Activated CD4-positive, alpha-beta T cell treated with anti-CD3 and anti-CD28 coated beads, Interleukin-2, amount 10 ng/mL, durations not matched to agents 7 days and 5 days (primary cell): ENCODE results near the gene SNED1. TPM values are rescaled to one million over a fixed set of nuclear protein-coding genes. Genes with fewer than 3 reads are reported as not detected.

ENCODE experiments used
- CTCF ChIA-PET: fragments of 350-600 bp; sonication (Branson Sonifier 250); formaldehyde crosslinking; loops from one replicate; lab custom pipeline; 2021; ENCODE audit warnings: antibody characterized with exemption; lab: Charles Lee
- POLR2A ChIA-PET: fragments of 350-600 bp; sonication (Branson Sonifier 250); formaldehyde crosslinking; loops from one replicate; lab custom pipeline; 2021; ENCODE audit warnings: antibody characterized with exemption; lab: Charles Lee
- DNase-seq: peaks from one replicate; pipeline ENCODE4 v3.0.0-alpha.2; 2020
- H3K27ac Mint-ChIP-seq: one replicate; pipeline ENCODE4 v1.8.0; 2021; ENCODE audit warnings: mild to moderate bottlenecking, moderate library complexity, mixed read lengths
- H3K27me3 Mint-ChIP-seq: one replicate; pipeline ENCODE4 v1.8.0; 2021; ENCODE audit warnings: mixed read lengths
- H3K36me3 Mint-ChIP-seq: one replicate; pipeline ENCODE4 v1.8.0; 2021; ENCODE audit warnings: low read depth, mixed read lengths
- H3K4me1 Mint-ChIP-seq: one replicate; pipeline ENCODE4 v1.8.0; 2021; ENCODE audit warnings: mixed read lengths
- H3K4me3 Mint-ChIP-seq: one replicate; pipeline ENCODE4 v1.8.0; 2021; ENCODE audit warnings: mild to moderate bottlenecking, moderate library complexity, mixed read lengths
- H3K9me3 Mint-ChIP-seq: one replicate; pipeline ENCODE4 v1.8.0; 2021; ENCODE audit warnings: mixed read lengths
- total RNA-seq, 2 experiments: library from RNA; stranded (reverse); gene quantifications; one replicate each; pipeline ENCODE4 v1.2.3, GENCODE V29; 2021

The SNED1 gene
- total RNA-seq, 2 experiments from 2014 or later = 6.1 to 8.6 TPM

DNA sequence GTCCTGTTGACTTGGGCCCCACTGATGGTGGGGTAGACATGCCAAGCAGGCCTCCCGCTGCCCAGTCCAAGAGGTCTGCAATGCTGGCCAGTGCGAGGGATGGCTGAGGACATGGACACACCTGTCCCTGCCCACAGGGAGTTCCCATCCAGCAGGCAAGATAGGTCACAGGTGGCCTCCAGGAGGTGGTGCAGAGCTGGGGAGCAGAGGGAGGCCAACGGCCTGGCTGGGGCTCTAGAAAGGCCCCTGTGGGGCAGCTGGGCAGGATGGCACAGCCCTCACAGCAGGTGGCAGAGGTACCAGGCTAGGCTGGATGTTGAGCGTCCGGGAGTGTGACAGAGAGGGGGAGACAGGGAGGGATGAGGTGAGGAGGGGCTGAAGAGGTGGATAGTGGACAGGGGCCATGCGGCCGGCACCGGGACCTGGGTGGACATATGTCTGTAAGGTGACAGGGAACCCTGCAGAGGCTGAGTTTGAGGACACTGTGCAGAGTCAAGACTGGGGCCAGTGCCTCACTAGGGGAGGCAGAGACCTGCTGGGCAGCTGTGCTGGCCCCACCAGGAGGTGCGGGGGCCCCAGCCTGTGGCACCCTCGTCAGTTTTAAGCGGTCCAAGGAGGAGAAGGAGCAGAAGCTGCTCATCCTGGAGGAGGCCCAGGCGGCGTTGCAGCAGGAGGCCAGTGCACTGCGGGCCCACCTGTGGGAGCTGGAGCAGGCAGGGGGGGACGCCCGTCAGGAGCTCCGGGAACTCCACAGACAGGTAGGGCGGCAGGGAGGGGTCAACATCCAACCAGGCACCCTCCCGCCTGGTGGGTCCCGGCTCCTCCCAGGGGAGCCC, 34.3 kb upstream of the SNED1 start:
- no peak for DNase-seq
- no peaks in the 10 kb centered on the region for H3K9me3 Mint-ChIP-seq
- CTCF ChIA-PET = no interaction called here
- H3K4me1 Mint-ChIP-seq = no peaks in the 10 kb centered on the region
- POLR2A ChIA-PET = no interaction called here
- no peak overlapping the region for H3K27ac Mint-ChIP-seq
- H3K4me3 Mint-ChIP-seq = no peak overlapping the region
- H3K27me3 Mint-ChIP-seq = no peaks in the 10 kb centered on the region
- no peaks in the 10 kb centered on the region for H3K36me3 Mint-ChIP-seq

DNA sequence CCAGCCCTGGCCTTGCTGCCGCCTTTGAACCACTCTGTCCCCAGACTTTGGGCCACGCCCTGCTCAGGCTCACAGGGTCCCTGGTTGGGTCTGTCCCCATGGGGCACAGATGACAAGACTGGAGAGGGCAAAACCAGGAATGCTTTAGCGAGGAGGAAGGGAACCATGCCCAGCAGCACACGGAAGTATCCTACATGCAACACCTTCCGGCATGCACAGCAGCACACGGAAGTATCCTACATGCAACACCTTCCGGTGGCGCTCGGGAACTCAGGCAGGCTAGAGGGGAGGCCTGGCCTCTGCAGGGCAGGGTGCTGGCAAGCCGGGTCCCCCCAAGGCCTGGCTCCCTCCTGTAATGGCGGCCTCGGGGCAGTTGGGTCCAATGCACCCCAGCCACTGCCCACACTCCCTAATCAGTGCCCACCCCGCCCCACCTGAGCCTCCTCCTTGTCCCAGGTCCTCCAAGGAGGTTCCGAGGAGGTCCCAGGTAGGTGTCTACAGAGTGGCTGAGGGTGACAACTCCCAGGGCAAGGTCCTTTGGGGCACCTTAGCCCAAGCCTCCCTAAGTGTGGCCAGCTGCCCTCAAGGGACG, 33.6 kb upstream of the SNED1 start:
- no peak overlapping the region for H3K27ac Mint-ChIP-seq
- ChIA-PET CTCF (no interaction called here), POLR2A (no interaction called here)
- no peaks in the 10 kb centered on the region for H3K9me3 Mint-ChIP-seq
- no peaks in the 10 kb centered on the region for H3K27me3 Mint-ChIP-seq
- DNase-seq = no peak
- H3K36me3 Mint-ChIP-seq = no peaks in the 10 kb centered on the region
- no peak overlapping the region for H3K4me3 Mint-ChIP-seq
- no peaks in the 10 kb centered on the region for H3K4me1 Mint-ChIP-seq

GRCh38 chr2:240965296-240965904, 33.0 kb upstream of the SNED1 start:
- no peak for DNase-seq
- Mint-ChIP-seq H3K27me3 (no peaks in the 10 kb centered on the region), H3K4me3 (no peak overlapping the region), H3K4me1 (peaks cover 3% of the 10 kb centered on the region), H3K36me3 (no peaks in the 10 kb centered on the region), H3K9me3 (no peaks in the 10 kb centered on the region), H3K27ac (no peak overlapping the region)
- ChIA-PET POLR2A (no interaction called here), CTCF (no interaction called here)

- DNase-seq = no peak
- CTCF ChIA-PET = no interaction called here
- Mint-ChIP-seq H3K36me3 (no peaks in the 10 kb centered on the region), H3K4me3 (no peak overlapping the region), H3K27ac (no peak overlapping the region), H3K9me3 (no peaks in the 10 kb centered on the region), H3K27me3 (no peaks in the 10 kb centered on the region), H3K4me1 (peaks cover 3% of the 10 kb centered on the region)
- POLR2A ChIA-PET = no interaction called here
These were observed 32.4 kb upstream of the SNED1 start for GRCh38 chr2:240965905-240966456.

GRCh38 chr2:240966457-240966905, 31.9 kb upstream of the SNED1 start:
- no peaks in the 10 kb centered on the region for H3K36me3 Mint-ChIP-seq
- no peak for DNase-seq
- no peaks in the 10 kb centered on the region for H3K9me3 Mint-ChIP-seq
- POLR2A ChIA-PET = no interaction called here
- no peak overlapping the region for H3K4me3 Mint-ChIP-seq
- CTCF ChIA-PET = no interaction called here
- H3K27ac Mint-ChIP-seq = no peak overlapping the region
- peaks cover 1% of the 10 kb centered on the region for H3K27me3 Mint-ChIP-seq
- H3K4me1 Mint-ChIP-seq = peaks cover 3% of the 10 kb centered on the region

GRCh38 chr2:240966906-240967680, 31.3 kb upstream of the SNED1 start:
- DNase-seq = no peak
- Mint-ChIP-seq H3K27ac (no peak overlapping the region), H3K4me3 (no peak overlapping the region), H3K27me3 (peaks cover 5% of the 10 kb centered on the region), H3K4me1 (peaks cover 3% of the 10 kb centered on the region), H3K9me3 (no peaks in the 10 kb centered on the region), H3K36me3 (no peaks in the 10 kb centered on the region)
- POLR2A ChIA-PET = no interaction called here
- CTCF ChIA-PET = no interaction called here

DNA sequence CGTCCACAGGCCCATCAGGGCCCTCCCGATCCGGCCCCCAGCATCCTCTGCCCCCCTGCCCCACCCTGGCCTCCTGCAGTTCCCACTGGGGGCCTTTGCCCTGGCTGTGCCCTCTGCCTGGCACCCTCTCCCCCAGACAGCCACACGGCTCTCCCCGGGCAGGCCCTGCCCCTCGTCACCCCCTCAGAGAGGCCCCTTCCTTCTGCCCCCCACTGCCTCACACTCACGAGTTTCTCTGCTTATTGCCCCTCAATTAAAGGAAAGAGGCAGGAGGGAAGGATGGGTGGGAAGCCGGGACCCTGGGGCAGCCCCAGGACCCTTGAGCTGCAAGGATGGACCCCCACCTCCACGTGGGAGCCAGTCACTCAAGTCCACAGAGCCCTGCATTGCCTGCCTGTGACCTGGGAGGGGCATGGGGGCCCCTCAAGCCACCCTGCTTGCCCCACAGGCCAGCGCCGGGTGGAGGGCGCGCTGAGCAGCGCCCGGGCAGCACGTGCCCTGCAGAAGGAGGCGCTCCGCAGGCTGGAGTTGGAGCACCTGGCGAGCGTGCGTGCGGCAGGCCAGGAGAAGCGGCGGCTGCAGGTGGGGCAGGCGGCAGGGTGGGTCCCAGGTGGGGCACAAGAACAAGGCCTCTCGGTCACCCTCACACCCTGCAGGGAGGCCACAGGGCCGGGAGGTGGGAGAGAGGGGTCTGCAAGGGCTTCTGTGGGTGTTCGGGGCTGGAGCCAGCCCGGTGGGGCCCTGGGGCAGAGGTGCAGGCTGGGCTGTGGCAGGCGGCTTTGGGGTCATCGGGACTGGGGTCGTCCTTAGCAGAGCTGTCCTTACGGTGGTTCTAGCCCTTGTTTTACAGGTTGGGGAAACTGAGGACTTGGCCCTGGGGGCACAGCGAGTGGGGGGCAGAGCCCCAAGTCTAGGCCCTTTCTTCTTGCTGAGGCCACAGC, 30.5 kb upstream of the SNED1 start:
- H3K9me3 Mint-ChIP-seq = no peaks in the 10 kb centered on the region
- H3K36me3 Mint-ChIP-seq = no peaks in the 10 kb centered on the region
- no peak overlapping the region for H3K27ac Mint-ChIP-seq
- H3K4me1 Mint-ChIP-seq = peaks cover 3% of the 10 kb centered on the region
- ChIA-PET POLR2A (no interaction called here), CTCF (interaction anchor here (0.7 kb wide), 1 partner anchor 57 kb away, joined by 3 read pairs; no protein-coding TSS in a partner anchor)
- DNase-seq = no peak
- H3K4me3 Mint-ChIP-seq = no peak overlapping the region
- peaks cover 5% of the 10 kb centered on the region for H3K27me3 Mint-ChIP-seq

DNA sequence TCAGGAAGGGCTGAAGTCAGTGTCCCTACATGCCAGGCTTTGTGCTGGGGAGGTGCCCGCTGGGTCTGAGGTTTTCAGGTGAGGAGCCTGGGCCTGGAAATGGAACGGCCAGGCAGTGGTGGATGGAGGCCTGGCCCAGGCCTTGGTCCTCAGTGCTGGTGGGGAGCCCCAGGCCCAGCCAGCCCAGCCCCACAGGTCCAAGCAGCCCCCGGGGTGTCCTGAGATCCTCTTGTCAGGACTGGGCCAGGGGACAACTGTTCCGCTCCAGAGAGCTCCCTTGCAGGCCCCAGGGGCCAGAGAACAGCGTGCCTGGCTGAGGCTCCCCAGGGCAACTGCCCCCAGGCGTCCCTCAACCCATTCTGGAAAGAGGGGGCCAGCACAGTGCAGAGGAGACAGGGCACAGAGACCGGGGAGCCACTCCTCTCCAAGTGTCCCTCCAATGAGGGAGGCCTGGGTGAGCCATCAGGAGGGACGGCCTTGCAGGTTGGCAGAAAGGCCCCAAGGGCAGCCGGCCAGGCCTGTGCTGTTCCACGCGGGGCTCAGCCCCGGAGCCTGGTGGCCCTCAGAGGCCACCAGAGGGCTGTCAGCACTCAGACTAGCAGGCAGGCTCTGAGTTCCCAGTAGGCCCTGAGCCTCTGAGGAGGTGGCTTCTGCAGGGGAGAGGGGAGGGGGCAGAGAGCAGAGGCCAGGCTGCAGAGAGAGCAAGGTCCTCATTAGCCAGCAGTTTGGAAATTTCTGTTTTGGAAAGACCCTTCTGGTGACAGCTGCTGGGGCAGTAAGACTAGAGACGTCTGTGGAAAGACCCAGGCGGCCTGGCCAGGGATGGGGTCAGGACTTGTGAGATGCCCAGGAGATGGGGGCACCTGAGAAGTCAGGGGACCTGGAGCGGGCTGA, 29.4 kb upstream of the SNED1 start:
- DNase-seq = no peak
- POLR2A ChIA-PET = no interaction called here
- Mint-ChIP-seq H3K36me3 (peaks cover 3% of the 10 kb centered on the region), H3K27ac (no peak overlapping the region), H3K4me1 (peaks cover 6% of the 10 kb centered on the region), H3K4me3 (no peak overlapping the region), H3K9me3 (peaks cover 3% of the 10 kb centered on the region), H3K27me3 (peaks cover 8% of the 10 kb centered on the region)
- CTCF ChIA-PET = no interaction called here

GRCh38 chr2:240970104-240970503, 28.3 kb upstream of the SNED1 start:
- peaks cover 3% of the 10 kb centered on the region for H3K36me3 Mint-ChIP-seq
- H3K27me3 Mint-ChIP-seq = peaks cover 14% of the 10 kb centered on the region
- peaks cover 13% of the 10 kb centered on the region for H3K4me1 Mint-ChIP-seq
- no peak for DNase-seq
- ChIA-PET CTCF (no interaction called here), POLR2A (no interaction called here)
- H3K9me3 Mint-ChIP-seq = peaks cover 3% of the 10 kb centered on the region
- H3K4me3 Mint-ChIP-seq = no peak overlapping the region
- peak overlapping the region; percentile 22 for H3K27ac Mint-ChIP-seq

- H3K27ac Mint-ChIP-seq = no peak overlapping the region
- DNase-seq = no peak
- H3K27me3 Mint-ChIP-seq = peaks cover 14% of the 10 kb centered on the region
- peaks cover 3% of the 10 kb centered on the region for H3K36me3 Mint-ChIP-seq
- POLR2A ChIA-PET = no interaction called here
- H3K4me3 Mint-ChIP-seq = no peak overlapping the region
- H3K9me3 Mint-ChIP-seq = peaks cover 3% of the 10 kb centered on the region
- CTCF ChIA-PET = no interaction called here
- peaks cover 17% of the 10 kb centered on the region for H3K4me1 Mint-ChIP-seq
These were observed 27.6 kb upstream of the SNED1 start for GRCh38 chr2:240970816-240971215.

- H3K36me3 Mint-ChIP-seq = peaks cover 3% of the 10 kb centered on the region
- peaks cover 17% of the 10 kb centered on the region for H3K4me1 Mint-ChIP-seq
- H3K9me3 Mint-ChIP-seq = peaks cover 3% of the 10 kb centered on the region
- CTCF ChIA-PET = interaction anchor here (1.1 kb wide), 1 partner anchor 289 kb away, joined by 4 read pairs; no protein-coding TSS in a partner anchor
- peaks cover 14% of the 10 kb centered on the region for H3K27me3 Mint-ChIP-seq
- no peak overlapping the region for H3K4me3 Mint-ChIP-seq
- H3K27ac Mint-ChIP-seq = no peak overlapping the region
- DNase-seq = no peak
- POLR2A ChIA-PET = no interaction called here
These were observed 26.2 kb upstream of the SNED1 start for GRCh38 chr2:240972201-240972600.
